Activated CD4-positive, alpha-beta T cell treated with anti-CD3 and anti-CD28 coated beads, Interleukin-2, Interleukin-4, amounts not matched to agents 100 ng/mL and 50 ng/mL, durations not matched to agents 16 hours and 8 hours (primary cell): ENCODE results near the gene COL15A1.

Source experiments
- DNase-seq: peaks from one replicate; pipeline ENCODE4 v3.0.0-alpha.2; 2020; ENCODE audit warnings: low spot score

COL15A1 gene

GRCh38 chr9:98949565-98949964 is 5.9 kb downstream of the COL15A1 start:
- DNase-seq: no peak

GRCh38 chr9:98950262-98950661 is 6.6 kb downstream of the COL15A1 start:
- no peak for DNase-seq

DNA sequence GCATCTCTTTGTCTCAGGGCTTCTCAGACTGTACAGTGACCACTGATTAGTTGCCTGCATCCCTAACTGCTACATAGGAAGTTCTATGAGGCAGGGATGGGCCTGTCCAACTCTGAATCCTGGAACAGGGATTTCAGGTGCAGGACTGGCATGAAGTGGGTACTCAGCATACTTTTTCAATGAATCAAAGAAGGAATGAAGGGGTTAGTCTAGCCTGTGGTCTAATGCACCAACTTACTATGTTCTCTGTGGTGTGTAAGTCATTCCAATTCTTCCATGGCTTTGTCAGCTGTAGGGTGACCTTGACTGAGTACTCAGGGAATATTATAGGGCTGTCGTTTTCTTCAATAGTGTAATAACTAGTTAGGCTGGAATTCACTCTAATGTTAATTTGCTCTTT is 8.3 kb downstream of the COL15A1 start:
- DNase-seq: no peak

DNA sequence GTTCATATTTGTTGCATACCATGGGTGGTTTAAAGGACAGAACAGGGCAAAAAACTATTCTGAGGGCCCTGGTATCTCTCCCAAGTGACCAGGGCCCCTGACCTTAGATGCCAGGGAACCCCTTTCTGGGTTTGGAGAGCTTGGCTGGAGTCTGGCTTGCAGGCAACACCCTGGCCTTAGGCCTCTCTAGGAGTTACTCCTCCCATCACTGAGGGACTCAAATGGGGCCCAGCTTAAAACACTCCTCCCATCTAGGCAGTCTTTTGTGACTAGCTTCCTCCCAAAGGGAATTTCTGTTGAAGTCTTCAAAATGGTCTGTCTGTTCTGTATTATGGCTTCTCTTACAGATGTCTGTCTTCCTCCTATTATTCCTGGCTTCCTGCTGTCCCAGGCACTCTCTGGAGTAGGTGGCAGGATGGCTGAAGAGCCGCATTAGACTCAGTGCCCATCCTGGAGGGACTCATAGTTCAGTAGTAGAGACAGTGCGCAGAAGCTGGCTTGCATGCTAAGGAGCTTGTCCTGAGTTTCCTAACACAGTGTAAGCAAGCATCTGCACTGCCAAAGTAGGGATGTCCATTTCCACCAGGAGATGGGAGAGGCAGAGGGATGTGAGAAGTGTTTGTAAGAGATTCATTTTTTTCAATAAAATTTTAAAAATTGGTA is 10.0 kb downstream of the COL15A1 start:
- DNase-seq: no peak

DNA sequence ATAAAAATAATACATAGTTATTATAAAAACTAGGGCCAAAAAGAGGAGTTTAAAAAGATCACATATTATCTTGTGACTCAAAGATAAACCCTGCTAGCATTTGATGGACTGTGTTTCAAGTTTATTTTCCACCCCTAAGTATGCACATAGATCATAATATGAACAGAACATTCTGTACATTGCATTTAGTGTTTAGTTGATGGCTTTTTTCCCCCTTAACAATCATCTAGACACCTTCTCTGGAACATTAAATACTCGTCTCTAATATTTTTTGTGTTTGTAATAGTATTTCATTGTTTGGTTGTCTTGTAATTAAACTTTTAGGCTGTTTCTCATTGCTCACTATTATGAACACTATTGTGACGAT is 10.5 kb downstream of the COL15A1 start:
- DNase-seq: no peak

GRCh38 chr9:98955259-98955658 is 11.6 kb downstream of the COL15A1 start:
- DNase-seq: no peak

DNA sequence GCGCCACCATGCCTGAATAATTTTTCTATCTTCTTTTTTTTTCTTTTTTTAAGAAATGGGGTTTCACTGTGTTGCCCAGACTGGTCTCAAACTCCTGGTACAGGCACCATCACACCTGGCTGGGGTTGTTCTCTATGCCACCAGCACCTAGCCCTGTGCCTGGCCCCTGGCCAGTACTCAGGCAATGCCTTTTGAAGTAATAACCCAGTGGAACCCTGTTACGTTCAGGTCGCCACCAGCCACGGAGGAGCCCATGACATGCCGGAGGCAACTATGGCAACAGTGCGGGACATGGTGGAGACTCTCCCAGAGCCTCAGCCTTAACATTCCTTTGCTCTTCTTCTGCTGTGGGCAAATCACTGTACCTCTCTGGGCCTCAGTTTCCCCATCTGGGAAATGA is 14.1 kb downstream of the COL15A1 start:
- DNase-seq: no peak

DNA sequence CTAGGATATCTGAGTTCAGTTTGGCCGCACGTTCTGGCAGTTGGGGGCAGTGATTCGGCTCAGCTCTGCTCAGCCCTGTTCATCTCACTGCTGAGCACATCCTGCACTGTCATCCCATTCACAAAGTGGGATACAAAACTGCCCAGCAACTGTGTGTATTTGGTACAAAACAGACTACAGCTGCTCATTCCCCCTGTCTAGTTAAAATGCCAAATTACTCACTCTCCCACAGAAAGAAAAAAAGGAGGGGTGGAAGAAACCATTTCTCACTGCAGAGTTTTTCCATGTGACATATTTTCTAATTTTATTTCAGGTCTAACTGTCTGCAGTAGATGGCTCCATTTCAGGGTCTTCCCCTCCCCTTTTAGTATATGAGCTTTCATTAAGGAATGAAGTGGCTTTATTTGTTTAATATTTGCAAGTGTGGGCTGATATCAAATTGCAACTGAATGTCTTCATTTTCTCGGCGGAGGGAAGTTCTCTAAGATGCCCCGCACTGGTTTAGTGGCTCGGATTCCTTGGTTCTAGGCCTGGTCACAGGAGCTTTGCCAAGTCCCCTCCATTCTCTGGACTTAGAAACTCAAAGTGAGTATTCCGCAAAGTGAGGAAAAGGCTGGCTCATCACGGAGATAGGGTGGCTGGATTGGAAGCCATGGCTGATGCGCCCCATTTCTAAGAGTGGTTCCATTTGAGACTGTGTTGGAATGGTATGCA is 14.7 kb downstream of the COL15A1 start:
- no peak for DNase-seq

- no peak for DNase-seq
Observed at GRCh38 chr9:98960409-98960808, 16.7 kb downstream of the COL15A1 start.

GRCh38 chr9:98961513-98962180 is 17.9 kb downstream of the COL15A1 start:
- DNase-seq: no peak

- DNase-seq: no peak
Observed at GRCh38 chr9:98962181-98962560, 18.5 kb downstream of the COL15A1 start.

- DNase-seq: no peak
Observed at GRCh38 chr9:98962861-98963260, 19.2 kb downstream of the COL15A1 start.

DNA sequence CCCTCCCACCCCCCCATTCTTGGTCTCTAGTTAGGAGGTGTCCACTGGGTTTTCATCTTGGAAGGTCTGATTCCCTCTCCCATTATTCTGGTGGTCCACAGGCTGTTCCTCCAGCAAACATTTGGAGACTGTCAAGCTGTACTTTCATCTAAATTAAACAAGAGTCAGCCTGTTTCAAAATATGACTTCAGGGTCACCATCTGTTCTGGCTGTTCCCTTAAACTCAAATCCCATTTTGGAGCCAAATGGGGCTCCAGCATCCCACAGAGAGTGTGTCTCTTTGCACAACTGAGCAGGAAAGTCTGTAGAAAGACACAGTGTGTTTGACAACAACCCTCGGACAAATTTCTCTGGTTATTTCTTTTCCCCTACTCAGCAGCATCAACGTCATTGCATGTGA is 20.5 kb downstream of the COL15A1 start:
- DNase-seq: no peak

GRCh38 chr9:98964911-98965336 is 21.2 kb downstream of the COL15A1 start:
- no peak for DNase-seq

DNA sequence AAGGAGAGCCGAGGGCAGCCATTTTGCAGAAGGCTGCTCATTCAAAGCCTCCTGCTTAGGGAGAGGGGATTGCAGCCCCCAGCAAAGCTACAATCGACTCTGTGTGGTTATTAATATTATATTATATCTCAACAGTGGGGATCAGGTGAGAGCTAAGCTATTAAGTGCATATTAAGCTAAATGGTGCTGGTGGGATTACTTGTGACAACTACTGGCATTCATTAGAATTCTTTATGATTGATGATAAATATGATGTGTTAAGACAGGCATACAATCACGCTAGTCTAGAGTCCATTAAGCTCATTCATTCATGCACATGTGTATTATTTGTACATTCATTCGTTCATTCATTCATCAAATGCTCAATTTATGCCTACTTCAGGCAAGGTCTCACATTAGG is 23.0 kb downstream of the COL15A1 start:
- DNase-seq: no peak

DNA sequence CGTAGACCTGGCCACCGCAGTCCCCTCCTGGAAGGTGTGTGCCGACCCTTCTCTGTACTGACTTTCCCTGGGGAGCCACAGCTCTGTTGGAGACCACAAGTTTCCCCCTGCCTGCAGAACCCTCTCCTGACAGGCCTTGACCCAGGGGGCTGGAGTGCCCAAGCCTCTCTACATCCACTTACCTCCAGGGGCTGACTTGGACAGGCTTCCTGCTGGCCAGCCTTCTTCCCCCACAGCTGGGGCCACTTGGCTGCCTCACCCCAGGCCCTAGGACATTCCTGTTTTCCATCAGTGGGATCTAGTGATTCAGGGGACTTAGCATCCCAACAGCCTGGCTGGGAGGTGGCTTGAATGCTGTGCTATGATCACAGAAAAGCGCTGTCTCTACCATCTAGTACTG is 23.6 kb downstream of the COL15A1 start:
- no peak for DNase-seq

DNA sequence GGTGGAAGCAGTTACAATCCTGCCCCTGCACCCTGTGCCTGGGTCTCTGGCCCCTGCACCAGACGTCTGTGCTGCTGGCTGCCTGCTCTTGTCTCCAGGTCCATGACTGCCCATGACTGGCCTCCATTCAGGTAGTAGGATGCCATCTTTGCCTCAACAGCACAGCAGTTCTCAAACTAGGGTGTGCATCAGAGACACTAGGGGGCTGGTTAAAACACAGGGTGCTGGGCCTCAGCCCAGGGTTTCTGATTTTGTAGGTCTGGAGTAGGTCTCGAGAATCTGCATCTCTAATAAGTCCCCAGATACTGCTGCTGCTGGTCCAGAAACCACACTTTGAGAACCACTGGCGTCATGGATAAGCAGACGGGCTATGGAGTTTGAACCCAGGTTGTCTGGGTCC is 24.0 kb downstream of the COL15A1 start:
- no peak for DNase-seq

- no peak for DNase-seq
Observed at GRCh38 chr9:98968601-98969337, 25.1 kb downstream of the COL15A1 start.

DNA sequence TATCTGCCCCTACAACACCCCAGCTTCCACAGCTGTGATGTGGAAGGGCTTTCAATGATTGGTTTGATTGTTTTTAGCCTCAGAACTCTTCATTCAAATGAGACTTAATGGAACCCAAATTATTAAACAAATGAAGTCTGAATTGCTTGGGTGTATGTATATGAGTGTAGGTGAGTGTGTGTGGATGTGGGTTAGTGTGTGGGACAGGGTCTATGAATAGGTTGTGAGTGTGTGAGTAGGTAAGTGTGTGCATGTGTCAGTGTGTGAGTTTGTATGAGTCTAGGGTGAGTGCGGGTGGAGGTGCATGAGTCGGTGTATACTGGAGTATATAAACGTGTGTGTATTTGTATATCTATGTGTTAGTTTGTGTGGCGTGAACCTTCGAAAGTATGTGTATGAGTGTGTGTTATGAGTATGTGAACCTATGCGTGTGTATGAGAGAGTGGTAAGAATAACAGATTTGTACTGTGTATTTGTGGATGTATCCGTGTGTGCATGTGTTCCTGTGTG is 26.9 kb downstream of the COL15A1 start:
- DNase-seq: no peak

GRCh38 chr9:98971168-98971914 is 27.6 kb downstream of the COL15A1 start:
- no peak for DNase-seq

- no peak for DNase-seq
Observed at GRCh38 chr9:98971915-98972223, 28.2 kb downstream of the COL15A1 start.

DNA sequence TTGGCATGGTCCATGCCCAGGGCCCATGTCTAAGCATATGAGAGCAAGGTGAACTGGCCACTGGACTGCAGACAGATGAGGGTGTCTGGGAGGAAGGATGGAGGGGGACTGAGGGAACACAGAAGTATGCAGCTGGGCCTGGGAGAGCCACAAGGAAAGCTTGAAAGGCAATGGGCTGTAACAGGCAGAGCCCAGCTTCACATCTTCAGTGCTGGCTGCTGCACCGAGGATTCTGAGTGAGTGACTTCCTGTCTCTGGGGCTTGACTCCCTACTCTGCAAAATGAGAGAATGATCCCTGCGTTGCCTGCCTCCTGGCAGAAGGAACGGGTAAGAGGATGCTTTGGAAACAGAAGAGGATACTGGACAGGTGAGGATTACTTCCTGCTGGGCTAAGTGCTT is 29.0 kb downstream of the COL15A1 start:
- DNase-seq: no peak
